Measurements from ENCODE around the gene RBFA. TPM values are rescaled to one million over a fixed set of nuclear protein-coding genes. Genes with fewer than 3 reads are reported as not detected.

RBFA gene
- total and polyA plus RNA-seq, 2 of the 13 experiments (the other 11 are each of a cell fraction or from before 2014, with no cell fraction given): 29.7 to 42.4 TPM

DNA sequence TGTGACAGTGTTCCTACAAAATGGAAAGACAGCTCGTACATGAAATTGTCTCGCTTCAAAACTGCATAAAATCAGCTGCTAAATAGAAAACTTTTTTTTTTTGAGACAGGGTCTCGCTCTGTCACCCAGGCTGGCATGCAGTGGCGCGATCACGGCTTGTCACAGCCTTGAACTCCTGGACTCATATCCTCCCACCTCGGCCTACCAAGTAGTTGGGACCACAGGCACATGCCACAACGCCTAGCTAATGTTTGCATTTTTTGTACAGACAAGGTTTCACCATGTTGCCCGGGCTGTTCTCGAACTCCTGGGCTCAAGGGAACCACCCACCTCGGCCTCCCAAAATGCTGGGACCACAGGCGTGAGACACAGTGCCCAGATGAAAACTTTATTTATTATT, 49.1 kb upstream of the RBFA start (continued):
- TF ChIP-seq TBX3 (IDR thresholded peaks at IDR 0.05; ENCODE audit: borderline replicate concordance) (peak; percentile 32; the same call in 1 of the 2 replicates), SRSF9 (IDR thresholded peaks at IDR 0.05; ENCODE audit: borderline replicate concordance, insufficient read depth, low read depth, low read length, poor library complexity, severe bottlenecking) (no peak), KLF15 (CRISPR knock-in tag; IDR thresholded peaks at IDR 0.05; ENCODE audit: borderline replicate concordance) (no peak), ZNF34 (CRISPR knock-in tag; IDR thresholded peaks at IDR 0.05; ENCODE audit: borderline replicate concordance) (no peak), ZBTB3 (CRISPR knock-in tag; IDR thresholded peaks at IDR 0.05; ENCODE audit: borderline replicate concordance, low read depth) (no peak), ZNF136 (CRISPR knock-in tag; IDR thresholded peaks at IDR 0.05; ENCODE audit: low read depth) (no peak), ZNF737 (CRISPR knock-in tag; IDR thresholded peaks at IDR 0.05; ENCODE audit: borderline replicate concordance) (no peak), ZNF556 (CRISPR knock-in tag; IDR thresholded peaks at IDR 0.05; ENCODE audit: borderline replicate concordance) (peak; percentile 24; the same call in 1 of the 2 replicates), SNAI1 (CRISPR knock-in tag; IDR thresholded peaks at IDR 0.05; ENCODE audit: borderline replicate concordance) (no peak), ZNF350 (CRISPR knock-in tag; IDR thresholded peaks at IDR 0.05; ENCODE audit: borderline replicate concordance, low read depth) (no peak), ZBTB1 (CRISPR knock-in tag; IDR thresholded peaks at IDR 0.05; ENCODE audit: borderline replicate concordance) (no peak), ZNF501 (CRISPR knock-in tag; IDR thresholded peaks at IDR 0.05) (peak; percentile 42; the same call in 1 of the 2 replicates), BCL6 (CRISPR knock-in tag; IDR thresholded peaks at IDR 0.05) (peak; percentile 42; the same call in 1 of the 2 replicates), ZNF788 (CRISPR knock-in tag; IDR thresholded peaks at IDR 0.05; ENCODE audit: borderline replicate concordance) (peak; percentile 61; the same call in 1 of the 2 replicates), SMAD9 (CRISPR knock-in tag; IDR thresholded peaks at IDR 0.05) (no peak), ZNF235 (CRISPR knock-in tag; IDR thresholded peaks at IDR 0.05; ENCODE audit: borderline replicate concordance) (no peak), NR2F1 (CRISPR knock-in tag; IDR thresholded peaks at IDR 0.05) (no peak), MEF2D (CRISPR knock-in tag; IDR thresholded peaks at IDR 0.05) (0 out of 2 replicates have a peak, but pooled peaks have one; percentile 33), FOXO1 (CRISPR knock-in tag; IDR thresholded peaks at IDR 0.05) (0 out of 2 replicates have a peak, but pooled peaks have one; percentile 59)
- TF ChIP-seq, protein P1, sequence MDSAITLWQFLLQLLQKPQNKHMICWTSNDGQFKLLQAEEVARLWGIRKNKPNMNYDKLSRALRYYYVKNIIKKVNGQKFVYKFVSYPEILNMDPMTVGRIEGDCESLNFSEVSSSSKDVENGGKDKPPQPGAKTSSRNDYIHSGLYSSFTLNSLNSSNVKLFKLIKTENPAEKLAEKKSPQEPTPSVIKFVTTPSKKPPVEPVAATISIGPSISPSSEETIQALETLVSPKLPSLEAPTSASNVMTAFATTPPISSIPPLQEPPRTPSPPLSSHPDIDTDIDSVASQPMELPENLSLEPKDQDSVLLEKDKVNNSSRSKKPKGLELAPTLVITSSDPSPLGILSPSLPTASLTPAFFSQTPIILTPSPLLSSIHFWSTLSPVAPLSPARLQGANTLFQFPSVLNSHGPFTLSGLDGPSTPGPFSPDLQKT (CRISPR knock-in tag; IDR thresholded peaks at IDR 0.05; ENCODE audit: borderline replicate concordance): no peak
- TF ChIP-seq, protein P2, sequence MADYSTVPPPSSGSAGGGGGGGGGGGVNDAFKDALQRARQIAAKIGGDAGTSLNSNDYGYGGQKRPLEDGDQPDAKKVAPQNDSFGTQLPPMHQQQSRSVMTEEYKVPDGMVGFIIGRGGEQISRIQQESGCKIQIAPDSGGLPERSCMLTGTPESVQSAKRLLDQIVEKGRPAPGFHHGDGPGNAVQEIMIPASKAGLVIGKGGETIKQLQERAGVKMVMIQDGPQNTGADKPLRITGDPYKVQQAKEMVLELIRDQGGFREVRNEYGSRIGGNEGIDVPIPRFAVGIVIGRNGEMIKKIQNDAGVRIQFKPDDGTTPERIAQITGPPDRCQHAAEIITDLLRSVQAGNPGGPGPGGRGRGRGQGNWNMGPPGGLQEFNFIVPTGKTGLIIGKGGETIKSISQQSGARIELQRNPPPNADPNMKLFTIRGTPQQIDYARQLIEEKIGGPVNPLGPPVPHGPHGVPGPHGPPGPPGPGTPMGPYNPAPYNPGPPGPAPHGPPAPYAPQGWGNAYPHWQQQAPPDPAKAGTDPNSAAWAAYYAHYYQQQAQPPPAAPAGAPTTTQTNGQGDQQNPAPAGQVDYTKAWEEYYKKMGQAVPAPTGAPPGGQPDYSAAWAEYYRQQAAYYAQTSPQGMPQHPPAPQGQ (CRISPR knock-in tag; IDR thresholded peaks at IDR 0.05; ENCODE audit: borderline replicate concordance): no peak
- TF ChIP-seq, protein P3, sequence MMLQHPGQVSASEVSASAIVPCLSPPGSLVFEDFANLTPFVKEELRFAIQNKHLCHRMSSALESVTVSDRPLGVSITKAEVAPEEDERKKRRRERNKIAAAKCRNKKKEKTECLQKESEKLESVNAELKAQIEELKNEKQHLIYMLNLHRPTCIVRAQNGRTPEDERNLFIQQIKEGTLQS (CRISPR knock-in tag; IDR thresholded peaks at IDR 0.05): no peak
- TF ChIP-seq, protein P4, sequence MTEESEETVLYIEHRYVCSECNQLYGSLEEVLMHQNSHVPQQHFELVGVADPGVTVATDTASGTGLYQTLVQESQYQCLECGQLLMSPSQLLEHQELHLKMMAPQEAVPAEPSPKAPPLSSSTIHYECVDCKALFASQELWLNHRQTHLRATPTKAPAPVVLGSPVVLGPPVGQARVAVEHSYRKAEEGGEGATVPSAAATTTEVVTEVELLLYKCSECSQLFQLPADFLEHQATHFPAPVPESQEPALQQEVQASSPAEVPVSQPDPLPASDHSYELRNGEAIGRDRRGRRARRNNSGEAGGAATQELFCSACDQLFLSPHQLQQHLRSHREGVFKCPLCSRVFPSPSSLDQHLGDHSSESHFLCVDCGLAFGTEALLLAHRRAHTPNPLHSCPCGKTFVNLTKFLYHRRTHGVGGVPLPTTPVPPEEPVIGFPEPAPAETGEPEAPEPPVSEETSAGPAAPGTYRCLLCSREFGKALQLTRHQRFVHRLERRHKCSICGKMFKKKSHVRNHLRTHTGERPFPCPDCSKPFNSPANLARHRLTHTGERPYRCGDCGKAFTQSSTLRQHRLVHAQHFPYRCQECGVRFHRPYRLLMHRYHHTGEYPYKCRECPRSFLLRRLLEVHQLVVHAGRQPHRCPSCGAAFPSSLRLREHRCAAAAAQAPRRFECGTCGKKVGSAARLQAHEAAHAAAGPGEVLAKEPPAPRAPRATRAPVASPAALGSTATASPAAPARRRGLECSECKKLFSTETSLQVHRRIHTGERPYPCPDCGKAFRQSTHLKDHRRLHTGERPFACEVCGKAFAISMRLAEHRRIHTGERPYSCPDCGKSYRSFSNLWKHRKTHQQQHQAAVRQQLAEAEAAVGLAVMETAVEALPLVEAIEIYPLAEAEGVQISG (CRISPR knock-in tag; IDR thresholded peaks at IDR 0.05): peak; percentile 50; the same call in 1 of the 2 replicates

All from HepG2 (cell line).